ENCODE data around the gene ITIH1. TPM values are rescaled to one million over a fixed set of nuclear protein-coding genes. Genes with fewer than 3 reads are reported as not detected.

ITIH1 gene
- total RNA-seq, 1 donor from 2014 or later = not detected

DNA sequence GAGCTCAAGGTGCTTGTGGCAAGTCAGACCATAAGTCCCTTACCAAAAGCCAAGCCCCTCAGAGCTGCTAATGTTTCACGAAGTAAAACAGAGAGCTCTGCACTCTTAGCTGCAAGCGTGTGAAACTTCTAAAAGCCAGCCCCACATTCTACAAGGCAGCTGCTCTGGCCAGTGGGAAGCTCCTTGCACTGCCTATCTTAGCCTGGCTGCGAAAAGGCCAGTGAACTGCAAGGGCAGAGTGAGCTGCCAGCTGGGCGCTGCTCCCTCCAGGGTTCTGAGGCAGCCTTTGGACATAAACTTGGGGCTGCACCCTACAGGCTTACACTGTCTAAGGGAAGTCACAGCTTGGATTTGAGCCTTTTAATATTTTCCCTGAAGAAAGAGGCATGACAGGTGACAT is 59.6 kb downstream of the ITIH1 start:
- DNase-seq (ENCODE audit: low spot score) = no peak

DNA sequence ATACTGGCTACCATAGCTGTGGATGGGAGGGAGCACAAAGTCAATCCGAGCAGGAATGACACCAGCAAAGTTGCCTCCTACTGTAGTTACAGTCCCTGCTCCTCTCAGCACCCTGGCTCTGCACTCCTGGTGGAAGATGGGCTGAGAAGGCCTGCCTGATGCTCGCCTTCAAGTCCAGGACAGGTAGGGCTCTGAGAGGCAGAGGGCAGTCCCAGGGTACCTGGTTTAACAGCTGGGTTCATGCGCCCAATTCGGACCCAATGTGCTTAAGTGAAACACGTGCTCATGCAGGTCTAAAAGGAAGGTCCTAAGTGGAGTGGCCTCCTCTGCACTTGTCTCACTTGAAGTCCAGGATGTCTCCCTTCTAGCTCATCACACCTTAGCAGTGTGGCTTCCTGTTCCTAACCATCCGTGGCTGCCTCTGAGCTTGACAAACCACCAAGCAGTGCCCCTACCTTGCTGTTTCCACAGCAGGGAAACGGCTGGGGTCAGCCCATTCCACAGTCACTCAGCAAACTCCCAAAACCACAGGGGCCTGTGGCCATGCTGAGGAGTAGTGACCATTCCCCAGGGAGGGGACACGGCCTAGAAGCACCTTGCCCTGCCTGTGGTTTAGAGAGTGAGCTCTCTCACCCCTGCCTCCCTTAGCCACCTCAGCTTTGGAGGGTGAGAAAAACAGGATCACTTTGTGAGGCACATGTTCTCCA is 61.3 kb downstream of the ITIH1 start:
- no peak for DNase-seq (ENCODE audit: low spot score)

DNA sequence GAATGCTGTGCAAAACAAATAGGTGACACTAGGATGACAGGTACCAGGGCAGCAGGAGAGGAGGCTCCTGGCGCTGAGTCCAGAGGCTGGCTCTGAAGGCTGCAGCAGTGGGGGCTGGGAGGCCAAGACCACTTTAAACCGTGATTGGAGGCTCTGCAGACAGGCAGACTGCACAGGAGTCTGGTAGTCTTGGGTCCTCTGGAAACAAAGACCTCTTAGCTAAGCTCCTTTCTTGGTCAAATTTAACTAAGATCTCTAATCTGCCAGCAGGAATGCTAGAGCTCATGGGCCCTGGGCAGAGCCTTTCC is 61.8 kb downstream of the ITIH1 start:
- DNase-seq (ENCODE audit: low spot score) = no peak

DNA sequence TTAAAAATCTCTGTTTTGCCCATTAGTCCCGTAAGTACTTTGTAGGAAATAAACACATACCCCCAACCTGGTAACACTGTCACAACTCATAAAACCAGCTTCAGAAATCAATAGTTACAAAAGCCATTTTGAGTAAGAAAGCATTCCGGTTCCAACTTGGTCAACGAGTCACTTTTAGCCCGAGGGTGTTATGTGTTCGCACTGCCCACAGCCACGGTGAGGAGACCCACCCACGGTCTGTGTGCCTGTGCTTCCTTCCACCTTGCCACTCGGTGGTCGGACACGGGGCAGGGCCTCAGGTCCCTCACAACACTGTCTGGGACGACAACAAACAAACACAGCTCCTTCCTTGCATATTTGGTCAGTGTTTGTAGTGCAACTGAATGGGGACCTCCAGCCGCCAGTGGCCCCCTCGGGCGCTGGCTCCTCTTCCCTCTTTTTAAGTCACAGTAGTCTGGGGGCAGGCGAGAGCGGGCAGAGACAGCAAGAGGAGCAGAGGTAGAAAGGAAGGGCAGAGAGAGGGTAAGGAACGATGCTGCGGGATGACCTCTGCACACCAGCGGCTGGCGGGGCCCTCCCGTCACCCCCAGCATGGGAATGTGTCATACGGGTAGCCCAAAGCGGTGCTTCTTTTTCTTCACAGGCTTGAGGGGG is 62.6 kb downstream of the ITIH1 start:
- DNase-seq (ENCODE audit: low spot score) = no peak

DNA sequence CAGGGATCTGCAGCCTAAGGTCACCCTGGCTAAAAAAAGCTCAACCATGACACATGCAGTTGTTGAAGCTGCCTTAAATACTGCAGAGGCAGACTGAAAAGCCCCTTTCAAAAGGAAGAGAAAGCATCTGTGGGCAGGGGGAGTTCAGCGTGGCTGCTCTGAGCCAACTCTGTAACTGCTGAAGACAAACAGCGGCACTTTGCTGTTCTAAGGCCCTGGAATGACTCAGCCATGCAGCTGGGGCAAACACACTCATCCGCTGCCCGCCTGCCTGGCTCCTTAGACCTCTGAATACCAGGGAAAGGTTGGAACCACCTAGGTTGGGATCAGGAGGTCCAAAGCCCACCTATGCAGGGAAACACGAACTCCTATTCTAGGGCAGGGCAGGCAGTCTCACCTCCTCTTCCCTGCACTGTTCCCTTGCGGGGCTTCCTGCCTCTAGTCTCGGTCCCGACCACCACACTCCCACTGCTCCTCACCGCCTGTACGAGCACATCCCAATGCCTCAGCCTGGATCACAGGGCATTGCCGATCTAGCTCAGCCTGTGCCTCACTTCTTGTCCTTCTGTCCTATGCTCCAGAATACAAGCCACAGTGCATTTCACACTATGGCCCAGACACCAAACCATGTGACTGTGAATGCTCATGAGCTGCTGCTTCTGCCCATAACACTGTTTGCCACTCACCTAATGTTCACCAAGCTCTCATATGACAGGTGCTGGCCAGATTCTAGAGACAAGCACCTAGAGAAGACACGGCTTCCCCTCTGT is 64.0 kb downstream of the ITIH1 start:
- DNase-seq (ENCODE audit: low spot score) = no peak

Other genes with a start within 250 kb of the ITIH1 start
- gene NT5DC2, start 243.7 kb upstream of the ITIH1 start, total RNA-seq = 54.9 TPM
- 27.2 TPM for gene UQCC5, start 241.0 kb upstream of the ITIH1 start, total RNA-seq
- 82.3 TPM for gene PBRM1, start 91.7 kb upstream of the ITIH1 start, total RNA-seq
- 174 TPM for gene GNL3, start 91.6 kb upstream of the ITIH1 start, total RNA-seq
- gene GLT8D1, start 71.8 kb upstream of the ITIH1 start, total RNA-seq = 52.3 TPM
- 125 TPM for gene SPCS1, start 71.5 kb upstream of the ITIH1 start, total RNA-seq
- gene NEK4, start 6.7 kb upstream of the ITIH1 start, total RNA-seq = 36.3 TPM
- 4.6 TPM for gene ITIH3, start 17.2 kb downstream of the ITIH1 start, total RNA-seq
- gene ITIH4, start 53.1 kb downstream of the ITIH1 start, total RNA-seq = 37.1 TPM
- 15.9 TPM for gene MUSTN1, start 57.4 kb downstream of the ITIH1 start, total RNA-seq
- gene STIMATE, start 119.9 kb downstream of the ITIH1 start, total RNA-seq = 35.7 TPM